ENCODE measurements around the gene LIMD2. TPM values are rescaled to one million over a fixed set of nuclear protein-coding genes. Genes with fewer than 3 reads are reported as not detected.

Gene LIMD2
- total RNA-seq, 4 donors from 2014 or later: 5.3 to 30.7 (median 12.2) TPM

GRCh38 chr17:63658366-63658765, 41.6 kb downstream of the LIMD2 start:
- no peak overlapping the region for H3K27ac ChIP-seq
- WGBS, 2 donors (ENCODE audit: low coverage in 1 of 2): 100% methylated on average over 1 of the region's 1 CpG; no CpG with 5 or more reads in 1 of the 2 donors
- H3K4me1 ChIP-seq: no peaks in the 10 kb centered on the region
- TF ChIP-seq POLR2A (IDR thresholded peaks at IDR 0.05) (no peak), CTCF (IDR thresholded peaks at IDR 0.05) (no peak), POLR2AphosphoS5 (IDR thresholded peaks at IDR 0.05) (no peak), EP300 (IDR thresholded peaks at IDR 0.05; ENCODE audit: low read depth) (no peak)
- H3K36me3 ChIP-seq: peaks cover 0 to 35% (median 14%) of the 10 kb centered on the region in 4 donors
- DNase-seq: no peak
- in situ Hi-C loops (cut with MboI; ENCODE audit: low pct_ligation_motif_present in 1 of 4, low pct_unique_long_range_greater_than_20kb in 1 of 4, low sequenced_read_pairs in 3 of 4) (no loop called here), intact Hi-C loops (cut with DNase I; ENCODE audit: low total_unique reads) (no loop called here)
- no peaks in the 10 kb centered on the region for H3K27me3 ChIP-seq
- no peak overlapping the region for H3K4me3 ChIP-seq
- no peaks in the 10 kb centered on the region for H3K9me3 ChIP-seq

DNA sequence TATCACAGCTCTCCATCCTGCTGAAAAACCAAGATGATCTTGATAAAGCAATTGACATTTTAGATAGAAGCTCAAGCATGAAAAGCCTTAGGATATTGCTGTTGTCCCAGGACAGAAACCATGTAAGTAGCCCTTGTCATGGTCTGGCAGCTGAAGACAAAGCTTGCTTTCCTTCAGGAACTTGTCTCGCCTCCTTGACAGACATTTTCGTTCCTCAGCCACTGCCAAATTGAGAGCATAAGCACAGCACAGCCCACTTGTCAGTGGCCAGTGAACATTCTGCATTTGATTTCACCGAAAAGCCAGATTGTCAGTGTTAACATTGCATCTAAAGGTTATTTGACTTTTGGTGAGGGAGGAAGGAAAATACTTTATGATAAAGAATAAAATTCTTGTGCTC, 42.1 kb downstream of the LIMD2 start:
- TF ChIP-seq CTCF (IDR thresholded peaks at IDR 0.05) (no peak), EP300 (IDR thresholded peaks at IDR 0.05; ENCODE audit: low read depth) (no peak), POLR2AphosphoS5 (IDR thresholded peaks at IDR 0.05) (no peak), POLR2A (IDR thresholded peaks at IDR 0.05) (no peak)
- Histone ChIP-seq H3K36me3 (peaks cover 0 to 33% (median 16%) of the 10 kb centered on the region in 4 donors), H3K9me3 (no peaks in the 10 kb centered on the region), H3K27me3 (no peaks in the 10 kb centered on the region), H3K4me1 (peaks cover 0 to 5% (median under 1%) of the 10 kb centered on the region in 4 donors), H3K27ac (no peak overlapping the region), H3K4me3 (no peak overlapping the region)
- intact Hi-C loops (cut with DNase I; ENCODE audit: low total_unique reads): no loop called here
- in situ Hi-C loops (cut with MboI; ENCODE audit: low pct_ligation_motif_present in 1 of 4, low pct_unique_long_range_greater_than_20kb in 1 of 4, low sequenced_read_pairs in 3 of 4): no loop called here
- DNase-seq: no peak
- 85 to 93% methylated on average over 3 of the region's 3 CpGs for WGBS, 2 donors (ENCODE audit: low coverage in 1 of 2)

- TF ChIP-seq EP300 (IDR thresholded peaks at IDR 0.05; ENCODE audit: low read depth) (no peak), POLR2A (IDR thresholded peaks at IDR 0.05) (no peak), POLR2AphosphoS5 (IDR thresholded peaks at IDR 0.05) (no peak), CTCF (IDR thresholded peaks at IDR 0.05) (no peak)
- 33% methylated on average over 2 of the region's 2 CpGs for whole genome bisulfite sequencing, 2 donors (ENCODE audit: low coverage in 1 of 2)
- in situ Hi-C loops (cut with MboI; ENCODE audit: low pct_ligation_motif_present in 1 of 4, low pct_unique_long_range_greater_than_20kb in 1 of 4, low sequenced_read_pairs in 3 of 4) (no loop called here), intact Hi-C loops (cut with DNase I; ENCODE audit: low total_unique reads) (no loop called here)
- no peaks in the 10 kb centered on the region for H3K27me3 ChIP-seq
- DNase-seq: no peak
- H3K36me3 ChIP-seq: peaks cover 0 to 20% (median 6%) of the 10 kb centered on the region in 4 donors
- no peak overlapping the region for H3K4me3 ChIP-seq
- no peaks in the 10 kb centered on the region for H3K9me3 ChIP-seq
- H3K27ac ChIP-seq: no peak overlapping the region
- peaks cover 0 to 6% (median 3%) of the 10 kb centered on the region in 4 donors for H3K4me1 ChIP-seq
Measured at GRCh38 chr17:63653050-63653449, 46.9 kb downstream of the LIMD2 start.

GRCh38 chr17:63652106-63652505, 47.8 kb downstream of the LIMD2 start:
- intact Hi-C loops (cut with DNase I; ENCODE audit: low total_unique reads): no loop called here
- DNase-seq: no peak
- Histone ChIP-seq H3K9me3 (no peaks in the 10 kb centered on the region), H3K27me3 (no peaks in the 10 kb centered on the region), H3K27ac (no peak overlapping the region), H3K36me3 (peaks cover 0 to 15% (median 4%) of the 10 kb centered on the region in 4 donors), H3K4me1 (peaks cover 0 to 6% (median 3%) of the 10 kb centered on the region in 4 donors), H3K4me3 (no peak overlapping the region)
- TF ChIP-seq CTCF (IDR thresholded peaks at IDR 0.05): no peak
- TF ChIP-seq EP300 (IDR thresholded peaks at IDR 0.05; ENCODE audit: low read depth): no peak
- TF ChIP-seq POLR2A (IDR thresholded peaks at IDR 0.05): no peak
- no peak for TF ChIP-seq POLR2AphosphoS5 (IDR thresholded peaks at IDR 0.05)
- 60 to 81% methylated on average over 3 of the region's 3 CpGs for WGBS, 2 donors (ENCODE audit: low coverage in 1 of 2)
- in situ Hi-C loops (cut with MboI; ENCODE audit: low pct_ligation_motif_present in 1 of 4, low pct_unique_long_range_greater_than_20kb in 1 of 4, low sequenced_read_pairs in 3 of 4): no loop called here

Data from transverse colon (tissue), 4 donors.